Measurements from ENCODE around the gene ANKRD17. TPM values are rescaled to one million over a fixed set of nuclear protein-coding genes. Genes with fewer than 3 reads are reported as not detected.

The ANKRD17 gene
- total RNA-seq, 1 experiment from 2014 or later, result 65.7 TPM

DNA sequence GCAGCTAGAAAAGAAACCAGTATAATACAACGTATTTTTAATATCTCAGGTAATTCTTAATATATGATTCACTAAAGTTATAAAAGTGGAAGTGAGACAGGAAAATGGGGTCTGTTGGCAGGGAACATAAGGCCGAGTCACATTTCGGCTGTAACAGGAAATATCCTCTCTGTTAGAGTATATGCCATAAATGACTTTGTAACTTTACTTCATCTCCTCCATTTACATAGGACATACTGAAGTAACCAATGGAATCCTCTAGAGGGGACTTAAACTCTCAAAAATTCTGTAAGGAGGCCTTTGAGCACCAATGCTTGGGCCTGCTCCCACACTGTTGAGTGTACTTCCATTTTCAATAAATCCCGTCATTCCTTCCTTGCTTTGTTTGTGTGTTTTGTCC, 71.3 kb downstream of the ANKRD17 start:
- H3K4me3 Mint-ChIP-seq (ENCODE audit: unreplicated experiment), result no peak overlapping the region
- H3K36me3 Mint-ChIP-seq (ENCODE audit: insufficient read depth, unreplicated experiment), result peaks cover 27% of the 10 kb centered on the region
- DNase-seq (ENCODE audit: unreplicated experiment), result peak; percentile 11
- BruUV-seq (replicated peaks), result no TSS peak
- TF ChIP-seq, protein P1, sequence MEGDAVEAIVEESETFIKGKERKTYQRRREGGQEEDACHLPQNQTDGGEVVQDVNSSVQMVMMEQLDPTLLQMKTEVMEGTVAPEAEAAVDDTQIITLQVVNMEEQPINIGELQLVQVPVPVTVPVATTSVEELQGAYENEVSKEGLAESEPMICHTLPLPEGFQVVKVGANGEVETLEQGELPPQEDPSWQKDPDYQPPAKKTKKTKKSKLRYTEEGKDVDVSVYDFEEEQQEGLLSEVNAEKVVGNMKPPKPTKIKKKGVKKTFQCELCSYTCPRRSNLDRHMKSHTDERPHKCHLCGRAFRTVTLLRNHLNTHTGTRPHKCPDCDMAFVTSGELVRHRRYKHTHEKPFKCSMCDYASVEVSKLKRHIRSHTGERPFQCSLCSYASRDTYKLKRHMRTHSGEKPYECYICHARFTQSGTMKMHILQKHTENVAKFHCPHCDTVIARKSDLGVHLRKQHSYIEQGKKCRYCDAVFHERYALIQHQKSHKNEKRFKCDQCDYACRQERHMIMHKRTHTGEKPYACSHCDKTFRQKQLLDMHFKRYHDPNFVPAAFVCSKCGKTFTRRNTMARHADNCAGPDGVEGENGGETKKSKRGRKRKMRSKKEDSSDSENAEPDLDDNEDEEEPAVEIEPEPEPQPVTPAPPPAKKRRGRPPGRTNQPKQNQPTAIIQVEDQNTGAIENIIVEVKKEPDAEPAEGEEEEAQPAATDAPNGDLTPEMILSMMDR (IDR thresholded peaks at IDR 0.05; ENCODE audit: unreplicated experiment), result no peak
- no peaks in the 10 kb centered on the region for H3K9me3 Mint-ChIP-seq (ENCODE audit: unreplicated experiment)
- CTCF ChIA-PET, result no interaction called here
- intact Hi-C loops (cut with micrococcal nuclease), result no loop called here
- H3K27me3 Mint-ChIP-seq (ENCODE audit: insufficient read depth, unreplicated experiment), result no peaks in the 10 kb centered on the region
- no peak overlapping the region for H3K27ac Mint-ChIP-seq (ENCODE audit: low read depth, unreplicated experiment)
- H3K4me1 Mint-ChIP-seq (ENCODE audit: insufficient read depth, unreplicated experiment), result peaks cover 6% of the 10 kb centered on the region
- POLR2A ChIA-PET, result no interaction called here

DNA sequence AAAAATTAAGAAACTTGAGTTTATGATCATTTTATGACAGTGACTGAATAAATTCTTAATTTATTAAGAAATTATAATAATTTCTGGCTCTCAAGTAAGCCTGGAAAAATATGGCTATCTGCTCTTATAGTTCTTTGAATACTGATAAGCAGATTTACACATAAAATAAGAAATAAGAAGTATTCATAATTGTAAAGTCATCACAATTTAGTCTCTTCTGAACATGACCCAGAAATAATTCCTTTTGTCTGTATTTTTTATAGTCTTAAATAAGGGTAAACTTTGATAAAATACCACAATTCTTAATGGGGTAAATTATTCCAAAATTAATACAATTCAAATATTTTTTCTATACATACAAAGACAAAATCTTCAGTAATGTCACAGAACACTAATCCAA, 72.7 kb downstream of the ANKRD17 start:
- peaks cover 7% of the 10 kb centered on the region for H3K4me1 Mint-ChIP-seq (ENCODE audit: insufficient read depth, unreplicated experiment)
- intact Hi-C loops (cut with micrococcal nuclease), result no loop called here
- no peak overlapping the region for H3K27ac Mint-ChIP-seq (ENCODE audit: low read depth, unreplicated experiment)
- H3K4me3 Mint-ChIP-seq (ENCODE audit: unreplicated experiment), result no peak overlapping the region
- POLR2A ChIA-PET, result no interaction called here
- no peaks in the 10 kb centered on the region for H3K27me3 Mint-ChIP-seq (ENCODE audit: insufficient read depth, unreplicated experiment)
- CTCF ChIA-PET, result no interaction called here
- TF ChIP-seq, protein P1 (IDR thresholded peaks at IDR 0.05; ENCODE audit: unreplicated experiment), result no peak
- BruUV-seq (replicated peaks), result no TSS peak
- H3K9me3 Mint-ChIP-seq (ENCODE audit: unreplicated experiment), result no peaks in the 10 kb centered on the region
- DNase-seq (ENCODE audit: unreplicated experiment), result no peak
- H3K36me3 Mint-ChIP-seq (ENCODE audit: insufficient read depth, unreplicated experiment), result peaks cover 27% of the 10 kb centered on the region

DNA sequence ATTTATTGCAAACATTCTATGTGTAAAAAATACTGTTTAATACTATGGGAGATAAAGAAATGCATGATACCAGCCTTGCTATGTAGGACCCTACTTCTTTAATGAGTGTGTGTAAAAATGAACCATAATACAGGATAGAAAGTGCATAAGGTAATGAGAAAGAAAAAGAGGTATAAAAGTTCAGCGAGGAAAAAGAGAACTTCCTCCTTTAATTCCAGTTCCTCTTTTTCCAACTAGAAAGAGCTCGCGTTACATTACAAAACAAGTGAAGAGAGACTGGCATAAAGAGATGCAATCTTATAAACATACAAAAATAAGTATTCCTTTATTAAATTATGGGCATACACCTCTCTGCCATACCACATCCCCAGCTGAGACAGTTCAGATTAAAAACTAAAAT, 77.4 kb downstream of the ANKRD17 start:
- POLR2A ChIA-PET, result interaction anchor here (0.6 to 2.1 kb wide), 8 partner anchors 12 to 928 kb away, joined by 3 to 5 read pairs (median 3); no protein-coding TSS in a partner anchor
- DNase-seq (ENCODE audit: unreplicated experiment), result no peak
- CTCF ChIA-PET, result interaction anchor here (0.6 kb wide), 1 partner anchor 76 kb away, joined by 3 read pairs; no protein-coding TSS in a partner anchor
- BruUV-seq (replicated peaks), result no TSS peak
- Mint-ChIP-seq H3K27me3 (ENCODE audit: insufficient read depth, unreplicated experiment) (no peaks in the 10 kb centered on the region), H3K9me3 (ENCODE audit: unreplicated experiment) (no peaks in the 10 kb centered on the region), H3K4me1 (ENCODE audit: insufficient read depth, unreplicated experiment) (peaks cover 16% of the 10 kb centered on the region), H3K27ac (ENCODE audit: low read depth, unreplicated experiment) (no peak overlapping the region), H3K36me3 (ENCODE audit: insufficient read depth, unreplicated experiment) (peaks cover 15% of the 10 kb centered on the region), H3K4me3 (ENCODE audit: unreplicated experiment) (no peak overlapping the region)
- TF ChIP-seq, protein P1 (IDR thresholded peaks at IDR 0.05; ENCODE audit: unreplicated experiment), result no peak
- intact Hi-C loops (cut with micrococcal nuclease), result no loop called here

DNA sequence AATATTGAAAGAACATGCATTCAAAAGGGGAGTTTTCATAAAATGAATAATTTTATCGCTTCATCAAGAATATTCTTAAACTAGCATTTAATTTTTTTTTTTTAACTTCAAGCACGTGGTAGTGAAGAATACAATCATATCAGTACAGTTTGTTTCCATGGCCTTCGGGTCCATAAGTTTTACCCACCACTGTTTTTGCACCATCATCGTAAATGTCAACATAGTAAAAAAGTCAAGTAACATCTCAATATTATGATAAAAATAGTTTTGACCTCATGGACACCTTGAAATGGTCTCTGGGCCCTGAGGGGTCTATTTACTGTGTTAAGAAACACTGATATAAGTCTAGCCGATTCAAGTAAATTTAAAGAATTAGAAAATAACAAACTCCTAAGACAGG, 80.2 kb downstream of the ANKRD17 start:
- no peak for DNase-seq (ENCODE audit: unreplicated experiment)
- POLR2A ChIA-PET, result interaction anchor here (2.5 kb wide), 1 partner anchor 81 kb away, joined by 9 read pairs; the partner anchor contains the start of gene ANKRD17
- intact Hi-C loops (cut with micrococcal nuclease), result no loop called here
- peaks cover 5% of the 10 kb centered on the region for H3K9me3 Mint-ChIP-seq (ENCODE audit: unreplicated experiment)
- no peak overlapping the region for H3K4me3 Mint-ChIP-seq (ENCODE audit: unreplicated experiment)
- TF ChIP-seq, protein P1 (IDR thresholded peaks at IDR 0.05; ENCODE audit: unreplicated experiment), result no peak
- BruUV-seq (replicated peaks), result no TSS peak
- peaks cover 16% of the 10 kb centered on the region for H3K4me1 Mint-ChIP-seq (ENCODE audit: insufficient read depth, unreplicated experiment)
- H3K27ac Mint-ChIP-seq (ENCODE audit: low read depth, unreplicated experiment), result no peak overlapping the region
- CTCF ChIA-PET, result interaction anchor here (0.7 kb wide), 1 partner anchor 18 kb away, joined by 3 read pairs; no protein-coding TSS in a partner anchor
- no peaks in the 10 kb centered on the region for H3K27me3 Mint-ChIP-seq (ENCODE audit: insufficient read depth, unreplicated experiment)
- peaks cover 31% of the 10 kb centered on the region for H3K36me3 Mint-ChIP-seq (ENCODE audit: insufficient read depth, unreplicated experiment)
